Neural progenitor cell (in vitro differentiated cells): ENCODE measurements around the gene PTOV1.

Experiments
- EZH2 ChIP-seq: fragments of 200-600 bp; sonication (generic); IDR thresholded peaks from 2 replicates; pipeline ENCODE4 v1.6.1; 2017; ENCODE audit warnings: antibody characterized with exemption, mild to moderate bottlenecking, moderate library complexity
- EZH2phosphoT487 ChIP-seq: fragments of 200-600 bp; sonication (generic); IDR thresholded peaks from 2 replicates; pipeline ENCODE4 v1.6.1; 2017; ENCODE audit warnings: antibody characterized with exemption
- TF ChIP-seq, protein P1 (sequence below): fragments of 200-600 bp; sonication (generic); IDR thresholded peaks from 2 replicates; pipeline ENCODE4 v1.5.1; 2017; ENCODE audit warnings: antibody characterized with exemption, mild to moderate bottlenecking

- TF ChIP-seq, protein P1, sequence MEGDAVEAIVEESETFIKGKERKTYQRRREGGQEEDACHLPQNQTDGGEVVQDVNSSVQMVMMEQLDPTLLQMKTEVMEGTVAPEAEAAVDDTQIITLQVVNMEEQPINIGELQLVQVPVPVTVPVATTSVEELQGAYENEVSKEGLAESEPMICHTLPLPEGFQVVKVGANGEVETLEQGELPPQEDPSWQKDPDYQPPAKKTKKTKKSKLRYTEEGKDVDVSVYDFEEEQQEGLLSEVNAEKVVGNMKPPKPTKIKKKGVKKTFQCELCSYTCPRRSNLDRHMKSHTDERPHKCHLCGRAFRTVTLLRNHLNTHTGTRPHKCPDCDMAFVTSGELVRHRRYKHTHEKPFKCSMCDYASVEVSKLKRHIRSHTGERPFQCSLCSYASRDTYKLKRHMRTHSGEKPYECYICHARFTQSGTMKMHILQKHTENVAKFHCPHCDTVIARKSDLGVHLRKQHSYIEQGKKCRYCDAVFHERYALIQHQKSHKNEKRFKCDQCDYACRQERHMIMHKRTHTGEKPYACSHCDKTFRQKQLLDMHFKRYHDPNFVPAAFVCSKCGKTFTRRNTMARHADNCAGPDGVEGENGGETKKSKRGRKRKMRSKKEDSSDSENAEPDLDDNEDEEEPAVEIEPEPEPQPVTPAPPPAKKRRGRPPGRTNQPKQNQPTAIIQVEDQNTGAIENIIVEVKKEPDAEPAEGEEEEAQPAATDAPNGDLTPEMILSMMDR, result no peak
- TF ChIP-seq EZH2phosphoT487 (no peak), EZH2 (no peak)
Measured at GRCh38 chr19:49873834-49874233, 22.9 kb downstream of the PTOV1 start.
